Adipocyte (in vitro differentiated cells): Measurements from ENCODE around the gene METTL6.
"Not testable (repeated sequence)": the region's sequence is repeated elsewhere in the genome, so short reads cannot be mapped to it uniquely, and the experiment has no call there.

Experiments
- DNase-seq: peaks from one replicate; pipeline ENCODE4 v3.0.0-alpha.2; 2015; ENCODE audit warnings: low read depth
- H3K27me3 ChIP-seq: replicated peaks from 2 replicates; pipeline ENCODE4 v1.7.0; 2013; ENCODE audit warnings: mild to moderate bottlenecking, low read length, moderate library complexity; ENCODE audit not compliant: control insufficient read depth, insufficient read depth
- H3K36me3 ChIP-seq: 2 replicates; pipeline ENCODE4 v1.7.0; 2013; ENCODE audit warnings: low read length, mild to moderate bottlenecking, moderate library complexity; ENCODE audit not compliant: control insufficient read depth, insufficient read depth, severe bottlenecking
- H3K4me1 ChIP-seq: 2 replicates; pipeline ENCODE4 v1.7.0; 2013; ENCODE audit warnings: mild to moderate bottlenecking, low read length, moderate library complexity; ENCODE audit not compliant: control insufficient read depth, insufficient read depth
- H3K4me3 ChIP-seq: 2 replicates; pipeline ENCODE4 v1.7.0; 2013; ENCODE audit warnings: mild to moderate bottlenecking, low read length, moderate library complexity
- H3K9ac ChIP-seq: 2 replicates; pipeline ENCODE4 v1.7.0; 2013; ENCODE audit warnings: mild to moderate bottlenecking, low read length, moderate library complexity
- H3K9me3 ChIP-seq: 2 replicates; pipeline ENCODE4 v1.7.0; 2013; ENCODE audit warnings: mild to moderate bottlenecking, low read length, moderate library complexity; ENCODE audit not compliant: control insufficient read depth

METTL6 gene

GRCh38 chr3:15428539-15428938 lies 1.2 kb upstream of the METTL6 start:
- DNase-seq: peak; percentile 32
- H3K4me1 ChIP-seq: peaks cover 25% of the 10 kb centered on the region
- peak overlapping the region; percentile 96 for H3K9ac ChIP-seq
- H3K9me3 ChIP-seq: no peaks in the 10 kb centered on the region
- H3K27me3 ChIP-seq: no peaks in the 10 kb centered on the region
- peaks cover 36% of the 10 kb centered on the region for H3K36me3 ChIP-seq
- peak overlapping the region; percentile 100 for H3K4me3 ChIP-seq

DNA sequence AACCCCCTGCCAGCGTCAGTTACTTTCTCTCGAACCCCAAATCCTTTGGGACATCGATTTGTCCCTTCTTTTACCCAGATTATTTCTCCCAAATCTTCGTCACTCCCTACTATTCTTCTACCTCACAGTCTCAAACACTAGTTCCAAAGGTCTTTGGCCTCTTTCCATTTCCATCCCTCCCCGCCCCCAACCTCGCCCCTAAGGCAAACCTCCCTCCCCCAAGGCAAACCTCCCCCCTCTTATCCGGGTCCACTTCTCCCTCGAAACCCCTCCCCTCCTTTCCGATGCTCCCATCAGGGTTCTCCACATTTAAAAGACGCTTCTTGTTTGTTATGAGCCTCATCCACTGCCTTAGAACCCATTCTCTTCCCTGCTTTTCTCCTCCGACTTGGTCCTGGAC lies 637 bp upstream of the METTL6 start:
- Histone ChIP-seq H3K9ac (peak overlapping the region; percentile 96), H3K9me3 (no peaks in the 10 kb centered on the region), H3K27me3 (no peaks in the 10 kb centered on the region), H3K4me1 (peaks cover 25% of the 10 kb centered on the region), H3K4me3 (peak overlapping the region; percentile 100), H3K36me3 (peaks cover 36% of the 10 kb centered on the region)
- peak; percentile 30 for DNase-seq

DNA sequence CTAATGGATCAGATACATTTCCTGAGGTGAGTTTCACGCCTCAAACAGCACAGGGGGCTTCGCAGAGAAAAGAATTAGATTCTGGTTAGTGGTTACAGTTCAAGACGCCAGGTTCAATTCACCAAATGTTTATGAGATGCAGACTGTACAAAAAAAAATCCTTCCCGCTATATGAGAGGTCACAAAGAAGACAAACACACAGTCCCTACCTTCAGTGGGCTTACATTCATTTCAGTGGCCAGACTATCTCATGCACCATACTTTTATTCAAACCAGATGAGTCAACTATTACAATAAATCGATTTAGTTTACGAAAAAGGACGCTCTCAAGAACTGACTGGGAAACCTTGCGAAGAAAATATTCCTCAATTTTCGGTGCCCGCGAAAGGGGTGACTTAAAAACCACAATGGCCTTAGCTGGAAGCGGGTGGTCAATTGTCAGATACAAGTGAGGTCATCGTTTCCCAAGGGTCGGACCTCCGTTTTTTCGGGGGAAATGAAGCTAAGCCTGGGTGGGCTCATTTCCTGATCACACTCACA lies 695 bp downstream of the METTL6 start:
- peak overlapping the region; percentile 100 for H3K4me3 ChIP-seq

DNA sequence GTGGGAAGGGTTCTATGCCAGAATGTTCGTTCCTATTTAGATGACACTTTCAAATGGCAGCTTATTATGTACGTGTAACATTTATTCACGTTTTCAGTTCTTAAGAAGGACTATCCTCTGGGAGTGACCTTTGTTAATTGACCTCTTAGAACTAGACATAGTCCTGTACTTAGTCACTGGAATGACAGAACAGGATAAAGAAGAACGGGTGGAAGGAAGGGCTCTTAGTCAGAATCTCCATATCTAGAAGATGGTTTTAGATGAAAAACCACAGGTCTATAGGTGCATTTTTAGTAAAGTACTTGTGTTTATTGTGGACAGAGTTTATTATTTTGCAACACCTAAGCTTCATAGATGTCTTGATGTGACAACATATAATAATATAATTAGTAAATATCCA lies 6.5 kb downstream of the METTL6 start:
- H3K4me1 ChIP-seq: no peaks in the 10 kb centered on the region
- H3K4me3 ChIP-seq: no peak overlapping the region
- peaks cover 45% of the 10 kb centered on the region for H3K36me3 ChIP-seq
- no peaks in the 10 kb centered on the region for H3K9me3 ChIP-seq
- no peak for DNase-seq
- no peaks in the 10 kb centered on the region for H3K27me3 ChIP-seq
- H3K9ac ChIP-seq: no peak overlapping the region

More for the DNA sequence above, 695 bp downstream of the METTL6 start:
- no peaks in the 10 kb centered on the region for H3K27me3 ChIP-seq
- no peak for DNase-seq
- H3K9ac ChIP-seq: peak overlapping the region; percentile 96
- H3K9me3 ChIP-seq: no peaks in the 10 kb centered on the region
- H3K4me1 ChIP-seq: peaks cover 25% of the 10 kb centered on the region
- peaks cover 34% of the 10 kb centered on the region for H3K36me3 ChIP-seq

DNA sequence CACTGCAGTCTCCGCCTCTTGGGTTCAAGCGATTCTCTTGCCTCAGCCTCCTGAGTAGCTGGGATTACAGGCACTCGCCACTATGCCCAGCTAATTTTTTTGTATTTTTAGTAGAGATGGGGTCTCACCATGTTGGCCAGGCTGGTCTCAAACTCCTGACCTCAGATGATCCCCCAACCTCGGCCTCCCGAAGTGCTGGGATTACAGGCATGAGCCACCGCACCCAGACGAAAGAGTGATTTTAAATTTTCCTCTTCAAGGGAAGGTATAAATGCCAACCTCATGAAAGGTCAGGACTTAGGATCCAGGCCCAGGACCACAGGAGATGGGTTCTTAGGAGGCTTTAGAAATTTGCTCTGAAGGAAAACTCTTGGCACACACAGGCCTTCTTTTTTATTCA lies 16.4 kb downstream of the METTL6 start:
- Histone ChIP-seq H3K4me1 (peaks cover 14% of the 10 kb centered on the region), H3K36me3 (peaks cover 47% of the 10 kb centered on the region)
- H3K9me3 ChIP-seq, H3K9ac ChIP-seq, H3K4me3 ChIP-seq, DNase-seq, H3K27me3 ChIP-seq: not testable (repeated sequence)

DNA sequence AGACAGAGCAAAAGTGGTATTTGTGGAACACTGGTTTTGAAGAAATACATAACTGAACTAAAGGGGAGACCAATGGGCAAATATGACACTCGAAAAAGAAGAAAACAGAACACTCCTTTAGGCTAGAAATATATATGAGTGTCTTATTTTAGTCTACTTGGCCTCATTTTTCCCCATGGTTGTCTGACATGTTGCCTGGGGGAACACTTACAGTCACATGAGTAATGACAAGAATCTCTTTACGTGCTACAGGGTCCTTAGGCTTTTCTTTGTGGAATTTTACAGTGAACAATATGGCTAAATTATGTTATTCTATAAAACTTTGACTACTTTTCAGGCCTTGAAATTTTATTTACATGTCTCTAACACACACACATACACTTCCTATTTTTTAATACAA lies 17.6 kb downstream of the METTL6 start:
- H3K27me3 ChIP-seq: no peaks in the 10 kb centered on the region
- no peak overlapping the region for H3K4me3 ChIP-seq
- no peaks in the 10 kb centered on the region for H3K9me3 ChIP-seq
- peaks cover 35% of the 10 kb centered on the region for H3K36me3 ChIP-seq
- H3K9ac ChIP-seq: no peak overlapping the region
- DNase-seq: no peak
- peaks cover 14% of the 10 kb centered on the region for H3K4me1 ChIP-seq

GRCh38 chr3:15409239-15409638 lies 18.1 kb downstream of the METTL6 start:
- H3K36me3 ChIP-seq: peaks cover 30% of the 10 kb centered on the region
- no peak for DNase-seq
- no peaks in the 10 kb centered on the region for H3K9me3 ChIP-seq
- H3K27me3 ChIP-seq: no peaks in the 10 kb centered on the region
- peak overlapping the region; percentile 49 for H3K9ac ChIP-seq
- H3K4me1 ChIP-seq: peaks cover 14% of the 10 kb centered on the region
- H3K4me3 ChIP-seq: peak overlapping the region; percentile 43

DNA sequence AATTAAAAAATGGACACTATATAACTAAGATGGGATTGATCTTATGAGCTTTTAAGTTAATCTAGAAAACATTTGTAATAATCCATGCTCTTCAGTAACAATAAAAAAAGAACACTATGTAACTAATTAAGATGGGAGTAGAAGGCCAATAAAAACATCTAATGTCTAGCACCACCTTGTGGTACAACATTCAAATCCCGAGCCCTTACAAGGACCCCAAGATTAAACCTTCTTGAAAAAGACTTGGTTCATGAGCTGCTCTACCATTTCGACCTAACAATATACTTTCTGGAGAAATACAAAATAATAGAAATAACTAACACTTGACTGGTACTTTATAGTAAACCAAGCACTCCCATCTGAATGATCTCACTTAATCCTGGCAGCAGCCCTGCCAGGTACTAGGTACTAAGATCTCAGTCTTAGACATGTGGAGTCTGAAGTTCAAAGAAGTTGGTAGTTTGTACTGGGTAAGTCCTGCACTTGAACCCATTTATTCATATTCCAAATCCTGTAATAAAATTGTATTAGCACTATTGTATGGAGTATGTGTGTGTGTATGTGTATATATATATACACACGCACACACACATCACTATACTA lies 21.8 kb downstream of the METTL6 start:
- Histone ChIP-seq H3K4me1 (peaks cover 18% of the 10 kb centered on the region), H3K27me3 (no peaks in the 10 kb centered on the region), H3K9me3 (no peaks in the 10 kb centered on the region), H3K36me3 (peaks cover 6% of the 10 kb centered on the region), H3K4me3 (no peak overlapping the region), H3K9ac (peak overlapping the region; percentile 16)
- DNase-seq: peak; percentile 83

DNA sequence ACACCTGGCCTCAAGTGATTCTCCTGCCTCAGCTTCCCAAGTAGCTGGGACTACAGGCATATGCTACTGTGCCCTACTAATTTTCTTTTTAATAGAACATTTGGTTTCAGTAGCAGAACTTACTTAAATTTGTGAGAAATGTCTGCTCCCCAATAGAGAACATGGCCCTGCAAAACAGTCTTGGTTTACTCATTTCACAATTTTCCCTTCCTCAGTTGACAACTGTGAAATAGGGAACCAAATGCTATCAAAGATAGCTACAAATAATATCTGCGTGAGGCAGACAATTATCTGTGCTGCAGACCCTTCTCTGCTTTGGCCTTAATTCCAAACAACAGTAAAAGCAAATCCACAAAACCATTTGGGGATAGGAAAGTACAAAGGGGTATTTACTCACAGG lies 22.6 kb downstream of the METTL6 start:
- Histone ChIP-seq H3K4me3 (no peak overlapping the region), H3K9me3 (no peaks in the 10 kb centered on the region), H3K4me1 (peaks cover 16% of the 10 kb centered on the region), H3K36me3 (no peaks in the 10 kb centered on the region), H3K9ac (peak overlapping the region; percentile 16), H3K27me3 (no peaks in the 10 kb centered on the region)
- no peak for DNase-seq

DNA sequence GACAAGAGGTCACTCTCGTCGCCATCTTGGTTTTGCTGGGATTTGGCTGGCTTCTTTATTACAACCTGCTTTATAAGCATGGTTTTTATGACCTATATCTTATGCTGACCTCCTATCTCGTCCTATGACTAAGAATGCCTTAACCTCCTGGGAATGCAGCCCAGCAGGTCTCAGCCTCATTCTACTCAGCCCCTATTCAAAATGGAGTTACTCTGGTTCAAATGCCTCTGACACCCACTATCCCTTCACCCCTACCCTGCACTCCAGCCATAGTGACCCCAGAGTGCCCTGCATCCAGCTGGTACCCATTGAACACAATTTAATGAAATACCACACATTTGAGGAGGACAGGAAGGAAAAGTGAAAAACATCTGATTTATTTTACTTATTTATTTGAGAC lies 23.4 kb downstream of the METTL6 start:
- Histone ChIP-seq H3K27me3 (no peaks in the 10 kb centered on the region), H3K9me3 (no peaks in the 10 kb centered on the region), H3K9ac (no peak overlapping the region), H3K4me3 (no peak overlapping the region), H3K36me3 (no peaks in the 10 kb centered on the region), H3K4me1 (peaks cover 8% of the 10 kb centered on the region)
- no peak for DNase-seq

- Histone ChIP-seq H3K27me3 (no peaks in the 10 kb centered on the region), H3K4me3 (no peak overlapping the region), H3K4me1 (peaks cover 3% of the 10 kb centered on the region), H3K36me3 (no peaks in the 10 kb centered on the region), H3K9ac (no peak overlapping the region), H3K9me3 (no peaks in the 10 kb centered on the region)
- DNase-seq: no peak
Observed at GRCh38 chr3:15403495-15403894, 23.8 kb downstream of the METTL6 start.

DNA sequence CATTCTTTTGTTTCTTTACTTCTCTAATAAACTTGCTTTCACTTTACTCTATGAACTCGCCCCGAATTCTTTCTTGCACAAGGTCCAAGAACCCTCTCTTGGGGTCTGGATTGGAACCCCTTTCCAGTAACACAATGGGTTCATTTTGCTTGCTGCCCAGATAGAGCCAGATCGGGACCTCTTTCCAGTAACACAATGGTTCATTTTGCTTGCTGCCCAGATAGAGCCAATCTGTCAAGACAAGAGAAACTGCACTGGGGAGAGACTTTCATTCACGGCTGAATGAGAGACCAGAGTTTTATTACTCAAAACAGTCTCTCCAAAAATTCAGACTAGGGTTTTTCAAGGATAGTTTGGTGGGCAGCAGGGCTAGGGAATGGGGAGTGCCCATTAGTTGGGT lies 25.4 kb downstream of the METTL6 start:
- no peak overlapping the region for H3K9ac ChIP-seq
- no peaks in the 10 kb centered on the region for H3K27me3 ChIP-seq
- no peaks in the 10 kb centered on the region for H3K36me3 ChIP-seq
- peaks cover 3% of the 10 kb centered on the region for H3K4me1 ChIP-seq
- no peak for DNase-seq
- peak overlapping the region; percentile 38 for H3K4me3 ChIP-seq
- no peaks in the 10 kb centered on the region for H3K9me3 ChIP-seq
